HUES48 (cell line): ENCODE measurements around the gene AGBL4.
A peak's percentile ranks its signal among the peaks of the same experiment; 100 is the strongest.

Source experiments
- H3K27ac ChIP-seq: one replicate; pipeline ENCODE4 v1.7.0; 2013; ENCODE audit warnings: low read depth, low read length, inconsistent platforms
- H3K27me3 ChIP-seq: 2 replicates; pipeline ENCODE4 v1.6.1; 2013; ENCODE audit warnings: mild to moderate bottlenecking, low read length; ENCODE audit not compliant: control insufficient read depth, insufficient read depth
- H3K36me3 ChIP-seq: 2 replicates; pipeline ENCODE4 v1.6.1; 2013; ENCODE audit warnings: low read length; ENCODE audit not compliant: control insufficient read depth, insufficient read depth
- H3K4me1 ChIP-seq: 2 replicates; pipeline ENCODE4 v1.6.1; 2013; ENCODE audit warnings: mild to moderate bottlenecking, low read length; ENCODE audit not compliant: control insufficient read depth, insufficient read depth
- H3K4me3 ChIP-seq: 2 replicates; pipeline ENCODE4 v1.5.1; 2013; ENCODE audit warnings: mild to moderate bottlenecking, low read depth, low read length
- H3K9ac ChIP-seq: 2 replicates; pipeline ENCODE4 v1.6.1; 2013; ENCODE audit warnings: mild to moderate bottlenecking, low read depth, low read length, moderate library complexity
- H3K9me3 ChIP-seq: 2 replicates; pipeline ENCODE4 v1.6.1; 2013; ENCODE audit warnings: low read length; ENCODE audit not compliant: control insufficient read depth, insufficient read depth

The AGBL4 gene

GRCh38 chr1:48793863-48794262 lies 1229.9 kb downstream of the AGBL4 start:
- no peak overlapping the region for H3K9ac ChIP-seq
- H3K36me3 ChIP-seq = no peaks in the 10 kb centered on the region
- no peaks in the 10 kb centered on the region for H3K27me3 ChIP-seq
- no peak overlapping the region for H3K4me3 ChIP-seq
- H3K9me3 ChIP-seq = no peaks in the 10 kb centered on the region
- H3K4me1 ChIP-seq = peaks cover 4% of the 10 kb centered on the region; the same call in 1 of the 2 replicates
- no peak overlapping the region for H3K27ac ChIP-seq

DNA sequence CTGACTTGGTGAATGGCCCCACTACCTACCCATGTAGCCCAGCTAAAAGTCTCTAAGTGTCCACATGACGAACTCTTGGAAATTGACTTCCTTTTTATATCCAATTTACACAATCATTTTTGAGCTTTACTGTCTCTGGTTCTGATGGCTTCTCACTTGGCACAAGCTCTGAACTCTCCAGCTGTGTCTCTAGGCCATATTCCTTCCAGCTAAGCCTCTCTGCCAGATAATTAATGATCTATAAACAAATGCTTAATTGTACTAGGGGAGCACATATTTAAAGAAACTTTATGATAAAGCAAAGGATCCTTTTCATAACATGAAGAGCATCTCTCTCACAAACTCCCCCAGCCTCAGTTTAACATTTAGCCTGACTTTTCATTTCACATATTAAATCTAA lies 1230.8 kb downstream of the AGBL4 start:
- Histone ChIP-seq H3K27me3 (no peaks in the 10 kb centered on the region), H3K4me1 (peaks cover 4% of the 10 kb centered on the region; the same call in 1 of the 2 replicates), H3K4me3 (no peak overlapping the region), H3K9me3 (no peaks in the 10 kb centered on the region), H3K27ac (no peak overlapping the region), H3K9ac (no peak overlapping the region), H3K36me3 (no peaks in the 10 kb centered on the region)

- H3K36me3 ChIP-seq = no peaks in the 10 kb centered on the region
- H3K4me1 ChIP-seq = peaks cover 4% of the 10 kb centered on the region; the same call in 1 of the 2 replicates
- no peaks in the 10 kb centered on the region for H3K9me3 ChIP-seq
- H3K9ac ChIP-seq = no peak overlapping the region
- no peak overlapping the region for H3K4me3 ChIP-seq
- H3K27me3 ChIP-seq = no peaks in the 10 kb centered on the region
- no peak overlapping the region for H3K27ac ChIP-seq
These were observed 1233.4 kb downstream of the AGBL4 start for GRCh38 chr1:48790397-48790796.

GRCh38 chr1:48789903-48790302 lies 1233.9 kb downstream of the AGBL4 start:
- H3K27ac ChIP-seq = no peak overlapping the region
- peaks cover 4% of the 10 kb centered on the region; the same call in 1 of the 2 replicates for H3K4me1 ChIP-seq

DNA sequence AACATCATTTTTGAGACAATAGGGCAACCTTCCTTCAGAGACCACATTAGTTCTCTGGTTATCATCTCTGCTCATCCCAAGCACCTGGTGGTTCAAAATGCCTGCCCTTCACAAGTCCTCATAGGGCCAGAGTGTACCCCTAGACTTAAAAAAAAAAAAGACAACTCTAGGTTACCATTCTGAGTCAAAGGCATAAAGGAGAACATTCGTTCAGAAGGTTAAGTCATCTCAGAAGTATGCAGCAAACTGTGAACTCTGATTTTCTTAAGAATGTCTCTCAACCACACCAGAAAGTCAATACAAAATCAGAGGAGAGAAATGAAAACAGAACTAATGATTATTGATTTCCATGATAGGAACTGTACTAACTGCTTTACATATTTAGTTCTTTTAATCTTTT lies 1237.9 kb downstream of the AGBL4 start:
- peaks cover 1% of the 10 kb centered on the region; the same call in 1 of the 2 replicates for H3K4me1 ChIP-seq
- no peak overlapping the region for H3K9ac ChIP-seq
- no peaks in the 10 kb centered on the region for H3K9me3 ChIP-seq
- no peaks in the 10 kb centered on the region for H3K36me3 ChIP-seq
- H3K27me3 ChIP-seq = no peaks in the 10 kb centered on the region
- no peak overlapping the region for H3K27ac ChIP-seq
- H3K4me3 ChIP-seq = no peak overlapping the region

More at GRCh38 chr1:48789903-48790302, 1233.9 kb downstream of the AGBL4 start:
- Histone ChIP-seq H3K27me3 (no peaks in the 10 kb centered on the region), H3K9ac (no peak overlapping the region), H3K4me3 (no peak overlapping the region), H3K9me3 (no peaks in the 10 kb centered on the region), H3K36me3 (no peaks in the 10 kb centered on the region)

GRCh38 chr1:48784301-48784700 lies 1239.5 kb downstream of the AGBL4 start:
- Histone ChIP-seq H3K9me3 (no peaks in the 10 kb centered on the region), H3K27me3 (no peaks in the 10 kb centered on the region), H3K4me1 (no peaks in the 10 kb centered on the region), H3K9ac (no peak overlapping the region), H3K27ac (no peak overlapping the region), H3K4me3 (no peak overlapping the region), H3K36me3 (no peaks in the 10 kb centered on the region)

GRCh38 chr1:48777219-48777895 lies 1246.4 kb downstream of the AGBL4 start:
- no peaks in the 10 kb centered on the region for H3K4me1 ChIP-seq
- H3K27ac ChIP-seq = no peak overlapping the region
- peak overlapping the region; percentile 93 for H3K4me3 ChIP-seq
- peaks cover 4% of the 10 kb centered on the region for H3K36me3 ChIP-seq
- H3K9ac ChIP-seq = peak overlapping the region; percentile 45; the same call in 1 of the 2 replicates
- no peaks in the 10 kb centered on the region for H3K27me3 ChIP-seq
- no peaks in the 10 kb centered on the region for H3K9me3 ChIP-seq

DNA sequence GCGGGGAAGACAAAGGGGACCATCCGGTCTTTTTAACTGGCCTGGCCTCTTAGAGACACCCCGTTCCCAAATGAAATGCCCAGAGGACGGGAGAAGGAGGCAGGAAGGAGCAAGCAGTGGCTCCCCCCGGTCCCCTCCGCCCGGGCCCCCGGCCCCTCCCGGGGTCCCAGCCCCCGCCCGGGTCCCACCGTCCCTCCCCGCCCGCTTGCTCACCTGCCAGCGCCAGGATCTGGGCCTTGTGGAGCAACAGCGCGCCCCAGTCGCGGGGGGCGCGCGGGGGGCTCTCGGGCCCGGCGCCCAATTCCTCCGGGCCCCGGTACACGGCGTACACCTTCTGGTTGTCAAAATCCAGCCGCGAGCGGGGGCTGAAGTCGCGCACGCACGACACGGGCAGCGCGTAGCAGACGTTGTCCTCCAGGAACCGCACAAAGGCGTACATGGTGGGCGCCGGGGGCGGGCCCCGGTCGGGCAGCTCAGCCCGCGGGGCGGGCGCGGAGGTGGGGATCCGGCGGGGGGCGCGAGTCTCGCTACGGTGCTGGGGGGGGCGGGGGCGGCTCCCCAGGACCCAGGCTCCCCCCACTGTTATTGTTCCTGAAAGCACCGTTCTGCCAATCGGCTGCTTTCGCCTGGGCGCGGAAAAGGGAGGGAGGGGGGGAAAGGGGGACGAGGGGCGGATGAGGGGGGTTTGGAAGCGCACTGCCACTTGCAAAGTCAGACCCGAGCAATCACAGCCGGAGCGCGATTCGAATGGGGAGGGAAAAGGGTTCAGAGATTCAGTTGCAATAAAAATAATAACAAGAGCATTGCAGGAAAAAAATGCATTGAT lies 1247.1 kb downstream of the AGBL4 start, which contains the start of gene BEND5:
Gene BEND5, minus strand, starts transcription at position 499 of the 826 bp plus-strand sequence. Its CDS starts 60 bp downstream, at position 439.
- peak within 1 kb of the TSS; percentile 55 for H3K27ac ChIP-seq
- no peaks in the 10 kb centered on the region for H3K9me3 ChIP-seq
- H3K36me3 ChIP-seq = peaks cover 12% of the 10 kb centered on the region
- H3K27me3 ChIP-seq = no peaks in the 10 kb centered on the region
- H3K9ac ChIP-seq = peak within 1 kb of the TSS; percentile 48; the same call in 1 of the 2 replicates
- H3K4me1 ChIP-seq = no peaks in the 10 kb centered on the region
- peak within 1 kb of the TSS; percentile 93 for H3K4me3 ChIP-seq

DNA sequence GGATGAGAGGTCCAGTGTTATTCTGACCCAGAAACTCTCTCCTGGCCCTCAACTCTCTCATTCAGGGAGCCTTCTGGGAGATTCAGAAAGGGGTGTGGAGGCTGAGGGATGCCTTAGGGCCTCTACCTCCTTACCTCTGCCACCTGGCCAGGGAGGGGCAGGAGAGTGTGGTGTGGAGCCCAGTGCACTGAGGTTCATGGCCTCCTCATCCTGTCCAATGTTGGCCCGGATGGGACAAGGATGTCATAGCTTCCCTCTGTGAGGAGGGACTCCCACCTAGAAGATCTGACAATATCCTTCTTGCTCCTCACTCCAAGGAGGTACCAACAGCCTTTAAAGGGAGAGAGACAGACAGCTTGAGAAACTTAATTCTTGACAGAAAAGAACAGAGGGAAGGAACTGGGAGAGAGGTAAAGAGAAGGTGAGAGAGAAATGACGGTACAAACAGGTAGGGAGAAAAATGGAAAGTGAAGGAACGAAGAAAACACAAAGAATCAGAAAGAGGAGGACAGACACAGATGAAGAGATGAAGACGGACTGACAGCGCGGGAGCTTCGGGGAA lies 1247.8 kb downstream of the AGBL4 start:
- H3K36me3 ChIP-seq = peaks cover 19% of the 10 kb centered on the region
- peak overlapping the region; percentile 74 for H3K4me3 ChIP-seq
- no peaks in the 10 kb centered on the region for H3K9me3 ChIP-seq
- H3K27me3 ChIP-seq = no peaks in the 10 kb centered on the region
- H3K27ac ChIP-seq = no peak overlapping the region
- H3K4me1 ChIP-seq = no peaks in the 10 kb centered on the region
- no peak overlapping the region for H3K9ac ChIP-seq

- Histone ChIP-seq H3K9me3 (no peaks in the 10 kb centered on the region), H3K27me3 (no peaks in the 10 kb centered on the region), H3K36me3 (peaks cover 19% of the 10 kb centered on the region), H3K4me1 (no peaks in the 10 kb centered on the region), H3K4me3 (no peak overlapping the region), H3K27ac (no peak overlapping the region), H3K9ac (no peak overlapping the region)
These were observed 1250.6 kb downstream of the AGBL4 start for GRCh38 chr1:48773133-48773532.

DNA sequence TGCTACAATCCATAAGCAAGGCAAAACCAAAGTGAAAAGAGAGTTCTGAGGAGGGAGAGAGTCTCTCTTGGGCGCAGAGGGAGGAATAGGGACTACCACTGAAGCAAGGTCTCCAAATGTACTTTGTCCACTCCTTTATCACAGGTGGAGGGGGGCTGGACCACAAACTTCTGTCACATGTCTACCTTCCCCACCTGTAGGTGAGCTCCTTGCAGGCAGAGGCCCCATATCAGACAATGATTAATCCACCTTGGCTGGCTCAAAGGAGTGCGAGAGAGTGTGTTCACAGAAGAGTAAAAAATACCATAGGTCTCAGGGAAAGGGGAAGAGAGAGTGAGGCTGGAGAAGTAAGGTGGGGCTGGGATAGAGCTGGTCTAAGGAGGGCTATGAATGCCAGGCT lies 1251.5 kb downstream of the AGBL4 start:
- Histone ChIP-seq H3K4me3 (no peak overlapping the region), H3K27ac (no peak overlapping the region), H3K9ac (no peak overlapping the region), H3K27me3 (no peaks in the 10 kb centered on the region), H3K4me1 (no peaks in the 10 kb centered on the region), H3K36me3 (peaks cover 19% of the 10 kb centered on the region), H3K9me3 (no peaks in the 10 kb centered on the region)
